Endothelial cell of umbilical vein (primary cell): ENCODE results near the gene MAGI1.

Source experiments
- FOS ChIP-seq: IDR thresholded peaks from 2 replicates; pipeline ENCODE4 v1.6.1; 2011; ENCODE audit warnings: mild to moderate bottlenecking, low read length, moderate library complexity, borderline replicate concordance; ENCODE audit not compliant: insufficient read depth
- MYC ChIP-seq: IDR thresholded peaks from one replicate; pipeline ENCODE4 v1.6.1; 2011; ENCODE audit warnings: mild to moderate bottlenecking, low read depth, low read length
- POLR2A ChIP-seq: IDR thresholded peaks from 2 replicates; pipeline ENCODE4 v1.6.1; 2012; ENCODE audit warnings: low read depth, mild to moderate bottlenecking, control low read depth, low read length
- POLR2AphosphoS5 ChIP-seq: IDR thresholded peaks from 2 replicates; pipeline ENCODE4 v1.6.1; 2012; ENCODE audit warnings: low read depth, mild to moderate bottlenecking, control low read depth, low read length, moderate library complexity; ENCODE audit not compliant: insufficient read depth
- TF ChIP-seq, protein P1 (sequence below), 2 donors: IDR thresholded peaks; 1 replicate in 1 of 2; 2 replicates in 1 of 2; pipeline ENCODE4 v1.5.1; 2011; ENCODE audit warnings: low read length in 2 of 2, mild to moderate bottlenecking in 2 of 2, moderate library complexity in 2 of 2, control low read depth in 1 of 2, inconsistent platforms in 1 of 2, low read depth in 1 of 2; ENCODE audit not compliant: insufficient read depth in 1 of 2; ENCODE audit errors: extremely low read depth in 1 of 2

DNA sequence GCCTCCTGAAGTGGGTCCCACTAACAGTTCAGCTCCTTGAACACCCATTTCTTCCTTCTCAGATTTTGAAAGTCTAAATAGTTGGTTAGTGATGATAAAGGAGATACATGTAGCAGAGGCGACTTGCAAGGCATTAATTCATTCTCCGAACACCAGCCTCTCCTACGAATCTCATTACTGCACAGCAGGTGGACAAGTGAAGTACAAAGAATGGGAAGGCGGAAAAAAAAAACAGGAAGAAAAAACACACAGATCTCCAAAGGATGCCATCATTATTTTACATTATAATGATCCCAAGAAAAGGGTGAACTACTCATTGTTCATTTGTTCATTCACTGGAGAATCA is 276.5 kb downstream of the MAGI1 start:
- no peak for TF ChIP-seq POLR2AphosphoS5
- TF ChIP-seq, protein P1, sequence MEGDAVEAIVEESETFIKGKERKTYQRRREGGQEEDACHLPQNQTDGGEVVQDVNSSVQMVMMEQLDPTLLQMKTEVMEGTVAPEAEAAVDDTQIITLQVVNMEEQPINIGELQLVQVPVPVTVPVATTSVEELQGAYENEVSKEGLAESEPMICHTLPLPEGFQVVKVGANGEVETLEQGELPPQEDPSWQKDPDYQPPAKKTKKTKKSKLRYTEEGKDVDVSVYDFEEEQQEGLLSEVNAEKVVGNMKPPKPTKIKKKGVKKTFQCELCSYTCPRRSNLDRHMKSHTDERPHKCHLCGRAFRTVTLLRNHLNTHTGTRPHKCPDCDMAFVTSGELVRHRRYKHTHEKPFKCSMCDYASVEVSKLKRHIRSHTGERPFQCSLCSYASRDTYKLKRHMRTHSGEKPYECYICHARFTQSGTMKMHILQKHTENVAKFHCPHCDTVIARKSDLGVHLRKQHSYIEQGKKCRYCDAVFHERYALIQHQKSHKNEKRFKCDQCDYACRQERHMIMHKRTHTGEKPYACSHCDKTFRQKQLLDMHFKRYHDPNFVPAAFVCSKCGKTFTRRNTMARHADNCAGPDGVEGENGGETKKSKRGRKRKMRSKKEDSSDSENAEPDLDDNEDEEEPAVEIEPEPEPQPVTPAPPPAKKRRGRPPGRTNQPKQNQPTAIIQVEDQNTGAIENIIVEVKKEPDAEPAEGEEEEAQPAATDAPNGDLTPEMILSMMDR (IDR thresholded peaks at IDR 0.05; ENCODE audit: extremely low read depth in 1 of 2, insufficient read depth in 1 of 2, low read depth in 1 of 2, low read length in 2 of 2), result no peak
- TF ChIP-seq MYC, result no peak
- TF ChIP-seq FOS, result no peak
- TF ChIP-seq POLR2A, result no peak
